OCI-LY1 (cell line): Measurements from ENCODE around the gene POMP.

Source experiments
- CTCF ChIP-seq: fragments of 200-600 bp; sonication (generic), shearing (Covaris generic); IDR thresholded peaks from 2 replicates; pipeline ENCODE4 v1.5.1; 2017; ENCODE audit warnings: mild to moderate bottlenecking, antibody characterized with exemption, low read length, moderate library complexity, mixed read lengths
- EZH2 ChIP-seq: fragments of 200-600 bp; sonication (generic), shearing (Covaris generic); IDR thresholded peaks from 2 replicates; pipeline ENCODE4 v1.8.0; 2017; ENCODE audit warnings: borderline replicate concordance, mixed run types, mild to moderate bottlenecking, antibody characterized with exemption, low read length, moderate library complexity, mixed read lengths

- TF ChIP-seq CTCF (no peak), EZH2 (no peak)
Observed at GRCh38 chr13:28641600-28641926, 17.4 kb upstream of the POMP start.
